Activated gamma-delta T cell treated with Interleukin-2 at 50 U/mL for 16 hours (primary cell): Measurements from ENCODE around the gene PI4KA.
"Not testable (repeated sequence)": the region's sequence is repeated elsewhere in the genome, so short reads cannot be mapped to it uniquely, and the experiment has no call there.

Experiments used
- DNase-seq: peaks from one replicate; pipeline ENCODE4 v3.0.0-alpha.2; 2020

The PI4KA gene

DNA sequence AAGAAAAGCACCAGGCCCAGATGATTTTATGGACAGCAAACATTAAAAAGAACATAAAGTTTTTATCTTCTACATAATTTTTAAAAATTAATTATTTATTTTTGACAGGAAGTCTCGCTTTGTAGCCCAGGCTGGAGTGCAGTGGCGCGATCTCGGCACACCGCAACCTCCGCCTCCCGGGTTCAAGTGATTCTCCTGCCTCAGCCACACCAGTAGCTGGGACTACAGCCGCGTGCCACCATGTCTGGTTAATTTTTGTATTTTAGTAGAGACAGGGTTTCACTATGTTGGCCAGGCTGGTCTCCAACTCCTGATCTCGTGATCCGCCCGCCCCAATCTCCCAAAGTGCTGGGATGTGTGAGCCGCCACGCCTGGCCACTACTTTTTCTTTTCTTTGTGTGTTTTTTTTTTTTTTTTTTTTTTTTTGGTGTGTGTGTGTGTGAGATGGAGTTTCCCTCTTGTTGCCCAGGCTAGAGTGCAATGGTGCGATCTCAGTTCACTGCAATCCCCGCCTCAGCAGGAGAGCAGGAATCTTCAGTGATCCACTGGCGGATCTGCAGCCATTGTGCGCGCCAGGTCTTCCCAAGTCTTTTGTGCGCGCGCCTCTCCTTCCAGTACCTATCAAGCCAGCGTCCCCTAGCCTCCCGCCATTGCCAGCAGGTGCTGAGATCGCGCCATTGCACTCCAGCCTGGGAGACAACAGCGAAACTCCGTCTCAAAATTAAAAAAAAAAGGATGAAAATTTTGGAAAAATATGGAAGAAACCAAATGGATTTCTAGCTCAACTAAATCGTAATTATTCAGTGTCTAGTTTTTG, 171.0 kb downstream of the PI4KA start:
- DNase-seq = not testable (repeated sequence)

GRCh38 chr22:20685764-20686163, 172.8 kb downstream of the PI4KA start:
- not testable (repeated sequence) for DNase-seq

- DNase-seq = not testable (repeated sequence)
Observed at GRCh38 chr22:20678792-20679435, 179.7 kb downstream of the PI4KA start.

DNA sequence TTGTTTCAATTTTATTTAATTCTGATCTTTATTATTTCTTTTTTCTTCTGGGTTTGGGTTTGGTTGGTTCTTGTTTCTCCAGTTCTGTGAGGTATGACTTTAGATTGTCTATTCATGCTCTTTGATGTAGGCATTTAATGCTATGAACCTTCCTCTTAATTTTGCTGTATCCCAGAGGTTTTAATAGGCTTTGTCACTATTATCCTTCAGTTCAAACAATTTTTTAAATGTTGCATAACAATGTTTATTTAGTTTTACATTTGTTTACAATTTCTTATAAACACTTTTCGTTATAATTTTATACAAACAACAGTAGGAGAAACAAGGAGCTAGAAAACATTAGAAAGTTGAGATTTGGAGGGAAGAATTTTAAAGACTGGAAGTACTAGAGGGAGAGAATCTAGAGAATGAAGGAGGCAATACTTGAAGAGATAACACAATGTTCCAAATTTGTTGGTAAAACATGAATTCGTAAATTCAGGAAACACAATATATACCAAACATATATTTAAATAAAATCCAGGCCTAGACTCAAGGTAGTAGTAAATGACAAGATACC, 180.8 kb downstream of the PI4KA start:
- no peak for DNase-seq

DNA sequence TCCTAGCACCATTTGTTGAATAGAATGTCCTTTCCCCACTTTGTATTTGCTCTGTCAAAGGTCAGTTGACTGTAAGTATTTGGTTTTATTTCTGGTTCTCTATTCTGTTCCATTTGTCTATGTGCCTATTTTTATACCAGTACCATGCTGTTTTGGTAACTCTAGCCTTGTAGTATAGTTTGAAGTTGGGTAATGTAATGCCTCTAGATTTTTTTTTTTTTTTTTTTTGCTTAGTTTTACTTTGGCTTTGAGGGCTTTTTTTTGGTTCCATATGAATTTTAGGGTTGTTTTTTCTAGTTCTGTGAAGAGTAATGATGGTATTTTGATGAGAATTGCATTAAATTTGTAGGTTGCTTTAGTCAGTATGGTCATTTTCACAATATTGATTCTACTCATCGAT, 183.0 kb downstream of the PI4KA start:
- DNase-seq = not testable (repeated sequence)

DNA sequence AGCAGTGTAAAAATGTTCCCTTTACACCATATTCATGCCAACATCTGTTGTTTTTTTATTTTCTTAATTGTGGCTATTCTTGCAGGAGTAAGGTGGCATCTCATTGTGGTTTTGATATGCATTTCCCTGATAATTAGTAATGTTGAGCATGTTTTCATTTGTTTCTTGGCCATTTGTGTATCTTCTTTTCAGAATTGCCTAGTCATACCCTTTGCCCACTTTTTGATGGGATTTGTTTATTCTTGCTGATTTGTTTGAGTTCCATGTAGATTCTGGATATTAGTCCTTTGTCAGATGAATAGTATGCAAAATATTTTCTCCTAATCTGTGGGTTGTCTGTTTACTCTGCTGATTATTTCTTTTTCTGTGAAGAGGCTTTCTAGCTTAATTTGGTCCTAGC, 183.6 kb downstream of the PI4KA start:
- no peak for DNase-seq

DNA sequence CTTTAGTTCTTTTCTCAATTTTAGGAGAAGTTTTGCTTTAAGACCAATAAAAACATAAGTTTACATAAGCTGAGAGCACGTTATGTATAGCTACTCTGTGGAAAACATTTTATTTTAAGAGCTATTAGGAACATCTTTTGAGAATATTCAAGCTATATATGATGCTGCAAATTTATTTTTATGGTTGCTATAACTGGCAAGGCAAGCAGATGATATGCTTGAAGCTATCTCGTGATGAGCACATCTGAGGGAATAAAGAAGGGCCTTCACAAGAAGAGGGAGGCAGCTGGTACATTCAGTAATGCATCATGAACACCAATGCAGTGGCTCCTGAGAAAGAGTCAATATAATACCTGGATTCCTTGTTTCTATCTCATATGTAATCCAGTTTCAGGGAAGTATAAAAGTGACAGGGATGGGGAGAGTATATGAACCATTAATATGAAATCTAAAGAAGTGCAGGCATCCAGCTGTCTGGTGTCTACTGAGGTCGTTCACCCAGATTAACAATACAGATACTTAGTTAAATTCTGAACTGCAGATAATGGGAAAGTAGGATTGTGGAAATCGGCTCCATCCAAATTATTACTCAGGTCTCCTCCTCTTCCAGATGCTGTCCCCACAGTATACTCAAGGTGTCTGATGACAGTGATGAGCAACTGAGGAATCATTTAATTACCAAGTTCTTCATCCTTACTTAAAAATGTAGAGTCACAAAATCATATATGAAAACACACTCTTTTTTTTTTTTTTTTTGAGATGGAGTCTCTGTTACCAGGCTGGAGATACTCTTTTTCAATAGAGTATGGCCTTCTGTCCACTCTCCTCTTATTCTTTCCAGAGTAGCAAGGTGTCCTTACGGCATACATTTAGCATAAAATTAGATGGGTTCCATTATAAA, 185.1 kb downstream of the PI4KA start:
- no peak for DNase-seq

DNA sequence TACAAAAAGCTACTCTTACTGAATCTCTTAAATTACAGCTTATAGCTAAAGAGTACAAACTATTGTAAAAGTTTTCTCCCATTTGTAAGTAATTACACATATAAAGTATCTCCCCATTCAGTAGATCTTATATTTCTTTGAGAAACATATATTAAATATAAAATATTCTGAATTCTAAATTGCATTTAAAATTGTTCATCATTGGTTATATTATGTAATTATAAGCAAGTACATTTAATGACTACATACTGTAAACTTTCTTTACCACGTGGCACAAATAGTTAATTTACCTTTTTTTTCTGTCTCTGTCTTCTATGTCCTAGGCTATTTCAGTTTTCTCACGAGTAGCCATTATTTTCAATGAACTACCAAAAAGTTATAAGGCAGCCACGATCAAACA, 185.9 kb downstream of the PI4KA start:
- no peak for DNase-seq

DNA sequence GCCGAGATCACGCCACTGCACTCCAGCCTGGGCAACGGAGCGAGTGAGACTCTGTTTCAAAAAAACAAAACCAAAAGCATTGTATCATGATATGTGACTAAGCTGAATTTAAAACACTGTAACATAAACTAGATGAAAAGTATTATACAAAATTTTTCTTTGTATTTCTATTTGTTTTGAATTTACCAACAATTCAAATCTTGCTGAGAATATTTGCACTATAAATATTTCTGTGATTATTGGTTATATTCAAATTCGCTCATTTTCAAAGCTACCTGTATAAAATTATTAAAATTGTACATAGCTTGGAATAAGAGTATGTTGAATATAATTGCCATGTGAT, 186.6 kb downstream of the PI4KA start:
- DNase-seq = no peak

DNA sequence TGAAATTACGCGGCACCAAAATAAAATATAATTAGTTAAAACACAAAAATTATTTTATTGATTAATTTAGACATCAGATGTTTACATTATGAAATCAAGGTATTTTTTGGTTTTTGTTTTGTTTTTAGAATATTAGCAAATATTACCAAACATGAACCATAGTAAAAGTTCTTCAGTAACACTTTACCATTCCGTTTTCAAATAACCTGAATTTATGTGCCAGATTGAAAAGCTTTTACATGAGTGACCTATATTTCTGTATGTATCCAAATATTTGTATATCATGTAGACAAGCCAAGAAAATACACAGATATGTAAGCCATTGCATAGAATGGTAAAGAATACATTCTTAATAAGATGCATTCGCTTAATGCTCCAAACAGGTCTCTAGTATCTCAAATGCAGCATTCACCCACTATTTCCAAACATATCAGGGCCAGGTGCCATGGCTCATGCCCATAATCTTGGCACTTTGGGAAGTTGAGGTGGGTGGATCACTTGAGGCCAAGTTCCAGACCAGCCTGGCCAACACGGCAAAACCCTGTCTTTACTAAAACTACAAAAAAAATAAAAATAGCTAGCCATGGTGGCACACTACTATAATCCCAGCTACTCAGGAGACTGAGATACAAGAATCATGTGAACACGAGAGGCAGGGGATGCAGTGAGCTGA, 187.1 kb downstream of the PI4KA start:
- DNase-seq = no peak

- DNase-seq = not testable (repeated sequence)
Observed at GRCh38 chr22:20670457-20671261, 188.0 kb downstream of the PI4KA start.

- not testable (repeated sequence) for DNase-seq
Observed at GRCh38 chr22:20669884-20670283, 188.7 kb downstream of the PI4KA start.

DNA sequence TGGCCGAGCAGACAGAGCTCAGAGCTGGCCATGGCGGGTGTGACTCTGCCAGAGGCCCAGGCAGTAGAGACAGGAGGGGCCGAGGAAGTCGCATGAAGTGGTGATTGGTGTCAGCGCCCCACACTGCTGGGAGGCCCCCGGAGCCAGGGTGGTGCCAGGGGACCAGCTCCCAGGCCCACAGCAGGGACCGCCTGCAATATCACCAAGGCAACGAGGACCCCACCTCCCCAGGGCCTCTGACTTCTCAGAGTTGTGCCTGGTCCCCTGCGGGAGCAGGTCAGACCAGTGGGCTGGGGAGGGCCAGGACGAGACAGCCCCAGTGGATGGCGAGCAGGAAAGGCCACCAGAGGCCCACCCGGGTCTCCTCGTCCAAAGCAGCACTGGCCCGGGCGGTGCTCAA, 189.1 kb downstream of the PI4KA start:
- DNase-seq = not testable (repeated sequence)

- not testable (repeated sequence) for DNase-seq
Observed at GRCh38 chr22:20668769-20669168, 189.8 kb downstream of the PI4KA start.

- not testable (repeated sequence) for DNase-seq
Observed at GRCh38 chr22:20668226-20668625, 190.4 kb downstream of the PI4KA start.

GRCh38 chr22:20667548-20667947, 191.1 kb downstream of the PI4KA start:
- not testable (repeated sequence) for DNase-seq

DNA sequence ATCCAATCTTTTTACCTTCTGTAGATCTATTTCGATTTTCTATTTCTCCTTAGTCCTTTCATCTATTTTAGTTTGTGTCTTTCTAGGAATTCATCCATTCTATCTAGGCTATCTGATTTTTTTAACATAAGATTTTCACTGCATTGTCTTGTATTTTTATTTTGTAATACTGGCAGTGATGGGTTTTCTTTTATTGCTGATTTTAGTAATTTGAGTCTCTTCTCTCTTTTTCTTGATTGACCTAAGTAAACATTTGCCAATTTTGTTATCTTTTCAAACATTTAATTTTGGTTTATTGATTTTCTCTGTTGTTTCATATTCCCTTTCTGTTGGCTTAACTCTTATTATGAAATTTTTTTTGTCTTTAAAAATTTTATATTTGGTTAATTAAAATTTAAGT, 192.1 kb downstream of the PI4KA start:
- no peak for DNase-seq

DNA sequence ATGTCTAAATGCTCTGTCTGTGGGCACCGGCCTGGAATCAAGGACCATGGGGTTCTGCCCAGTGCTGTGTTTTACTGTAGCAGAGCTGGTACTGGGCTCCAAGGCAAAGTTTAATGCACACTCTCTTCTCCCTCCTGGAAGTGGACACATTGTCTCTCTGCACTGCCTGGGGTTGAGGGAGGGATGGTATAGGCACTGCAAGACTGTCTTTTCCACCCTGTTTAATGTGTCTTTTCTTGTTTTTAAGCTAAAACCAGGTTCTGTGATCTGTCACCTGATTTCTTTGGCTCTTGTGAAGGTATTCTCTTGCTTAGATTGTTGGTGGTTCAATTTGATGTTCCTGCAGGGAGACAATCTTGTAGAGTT, 194.0 kb downstream of the PI4KA start:
- DNase-seq = no peak

- DNase-seq = no peak
Observed at GRCh38 chr22:20663941-20664593, 194.5 kb downstream of the PI4KA start.

DNA sequence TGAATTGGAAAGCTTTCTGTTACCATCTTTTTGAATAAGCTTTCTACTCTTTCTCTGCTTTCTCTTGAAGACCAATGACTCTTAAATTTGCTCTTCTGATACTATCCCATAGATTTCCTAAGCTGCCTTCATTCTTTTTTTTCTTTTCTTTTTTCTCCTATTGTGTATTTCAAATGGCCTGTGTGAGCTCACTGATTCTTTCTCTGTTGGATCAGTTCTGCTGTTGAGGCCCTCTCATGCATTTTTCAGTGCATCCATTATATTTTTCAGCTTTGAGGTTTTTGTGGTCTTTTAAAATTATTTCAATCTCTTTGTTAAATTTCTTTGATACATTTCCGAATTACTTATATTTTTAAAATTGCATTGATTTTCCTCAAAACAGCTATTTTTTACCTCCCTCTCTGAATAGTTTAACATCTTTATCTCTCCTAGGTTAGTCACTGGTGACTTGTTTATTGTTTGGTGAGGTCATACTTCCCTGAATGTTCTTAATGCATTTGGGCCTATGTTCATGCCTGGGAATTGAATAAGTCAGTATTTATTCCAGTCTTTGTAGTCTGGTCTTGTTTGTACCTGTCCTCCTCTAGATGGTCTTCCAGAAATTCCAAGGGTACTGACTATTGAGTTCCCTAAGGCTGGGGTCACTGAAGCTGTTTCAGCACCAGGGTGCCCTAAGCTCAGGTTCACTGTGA, 195.3 kb downstream of the PI4KA start:
- DNase-seq = no peak
